HG03575 (cell line): Measurements from ENCODE around the gene ACTN1.

ENCODE experiments used
- ATAC-seq: cut with Tn5 transposase; IDR thresholded peaks from one replicate; pipeline ENCODE4 v1.9.1; 2021; ENCODE audit not compliant: unreplicated experiment, insufficient number of reproducible peaks, low FRiP score; ENCODE audit errors: extremely low read depth

The ACTN1 gene

DNA sequence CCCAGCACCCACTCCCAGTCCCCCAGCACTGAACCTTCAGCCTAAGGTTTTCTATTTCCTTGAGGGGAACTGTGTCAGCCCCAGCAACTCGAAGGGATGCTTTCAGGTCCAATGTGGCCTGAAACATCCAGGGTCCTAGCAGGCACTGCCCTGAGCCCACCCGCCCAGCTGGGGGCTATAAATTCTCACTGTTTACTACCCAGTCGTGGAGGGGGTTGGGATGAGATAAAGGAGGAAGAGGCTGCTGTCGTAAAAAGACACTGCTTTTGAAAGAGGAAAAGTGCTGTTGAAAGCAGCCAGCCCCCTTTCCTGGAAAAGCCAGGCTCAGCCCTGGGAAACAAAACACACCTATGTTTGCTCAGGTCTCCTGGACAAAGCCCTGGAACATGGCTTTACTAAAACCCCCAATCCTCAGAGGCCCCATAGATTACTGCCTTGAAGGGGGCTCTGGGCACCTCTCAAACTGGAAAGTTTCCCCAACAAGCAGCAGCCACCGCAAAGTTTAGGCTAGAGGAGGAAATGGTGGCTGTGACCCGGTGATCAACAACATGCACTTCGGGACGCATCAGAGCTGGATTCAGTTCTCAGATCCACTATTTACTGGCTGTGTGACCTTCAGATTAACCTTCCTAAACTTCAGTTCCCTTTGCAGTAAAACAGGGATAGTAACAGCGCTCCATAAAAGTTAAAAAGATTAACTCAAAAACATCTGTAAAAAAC lies 51.0 kb downstream of the ACTN1 start:
- ATAC-seq, result no peak

DNA sequence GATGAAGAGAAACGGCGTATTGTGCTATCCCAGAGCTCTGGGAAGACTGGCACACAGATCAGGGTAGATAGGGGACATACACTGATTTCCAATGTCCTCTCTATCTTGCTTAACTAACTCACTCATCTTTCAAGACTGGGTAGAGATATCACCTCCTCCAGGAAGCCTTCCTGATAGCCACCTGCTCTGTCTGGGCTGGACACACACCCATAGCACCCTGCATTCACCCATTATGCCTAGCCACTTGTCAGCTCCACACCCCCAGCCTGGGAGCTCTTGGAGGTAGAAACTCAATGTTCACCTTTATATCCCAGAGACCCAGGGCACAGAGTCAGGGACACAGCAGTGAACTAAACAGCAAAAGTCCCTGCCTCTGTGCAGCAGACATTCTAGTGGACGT lies 52.0 kb downstream of the ACTN1 start:
- ATAC-seq, result no peak

GRCh38 chr14:68926236-68926635 lies 52.9 kb downstream of the ACTN1 start:
- ATAC-seq, result no peak

GRCh38 chr14:68925373-68925772 lies 53.7 kb downstream of the ACTN1 start:
- ATAC-seq, result no peak

- no peak for ATAC-seq
These were observed 54.6 kb downstream of the ACTN1 start for GRCh38 chr14:68924186-68925158.

- ATAC-seq, result no peak
These were observed 56.2 kb downstream of the ACTN1 start for GRCh38 chr14:68922886-68923285.

GRCh38 chr14:68922201-68922621 lies 56.9 kb downstream of the ACTN1 start:
- ATAC-seq, result no peak

DNA sequence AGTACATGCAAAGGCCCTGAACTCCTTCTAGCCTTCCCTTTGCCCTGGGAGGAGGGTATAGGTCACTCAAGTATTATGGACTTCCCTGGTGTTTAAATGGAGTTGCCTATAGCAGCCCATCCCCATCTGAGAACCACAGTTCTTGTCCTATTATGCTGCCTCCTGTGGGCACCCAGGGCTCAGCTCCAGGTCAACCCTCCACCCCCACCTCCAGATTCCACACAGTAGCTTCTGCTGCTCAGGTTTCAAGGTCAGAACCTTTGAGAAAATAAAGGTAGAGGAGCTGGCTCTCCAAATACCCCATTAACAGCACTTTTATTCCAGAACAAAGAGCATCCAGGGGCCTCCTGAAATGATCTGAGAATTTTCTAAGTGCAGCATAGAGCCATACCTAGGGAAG lies 57.4 kb downstream of the ACTN1 start:
- no peak for ATAC-seq

- no peak for ATAC-seq
These were observed 58.1 kb downstream of the ACTN1 start for GRCh38 chr14:68921049-68921448.

DNA sequence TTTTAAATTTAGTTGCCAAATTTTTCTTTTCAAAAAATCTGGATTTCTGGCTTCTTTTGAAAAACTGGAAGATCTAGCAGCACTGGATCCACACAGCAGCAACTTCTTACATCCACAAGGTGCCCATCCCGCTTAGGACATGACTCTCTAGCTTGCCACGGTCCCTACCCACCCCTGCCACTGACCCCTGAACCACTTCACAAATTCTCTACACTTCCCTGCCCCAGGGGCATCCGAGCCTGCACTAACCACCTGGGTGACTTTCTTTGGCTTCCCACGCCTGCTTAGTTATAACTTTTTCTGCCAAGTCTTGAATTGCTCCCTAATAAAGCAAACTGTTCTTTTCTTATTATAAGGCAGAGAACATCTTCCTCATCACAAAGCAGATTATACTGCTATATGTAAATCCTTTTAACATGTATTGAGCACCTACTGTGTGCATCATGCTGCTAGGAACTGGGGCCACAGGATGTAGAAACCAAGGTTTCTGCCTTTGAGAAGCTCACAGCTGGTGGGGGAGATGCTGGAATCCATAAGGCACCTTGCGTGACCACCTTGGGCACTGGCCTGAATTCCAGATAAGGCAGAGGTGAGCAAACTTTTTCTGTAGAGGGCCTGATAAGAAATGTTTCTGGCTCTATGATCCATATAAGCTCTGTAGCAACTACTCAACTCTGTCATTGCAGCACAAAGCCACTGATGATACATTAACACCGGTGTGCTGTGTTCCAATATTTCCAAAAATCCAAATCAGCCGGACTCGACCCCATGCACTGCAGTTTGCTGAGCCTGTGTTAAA lies 59.8 kb downstream of the ACTN1 start:
- ATAC-seq, result no peak

GRCh38 chr14:68918612-68919011 lies 60.5 kb downstream of the ACTN1 start:
- ATAC-seq, result no peak

- ATAC-seq, result no peak
These were observed 62.7 kb downstream of the ACTN1 start for GRCh38 chr14:68916358-68916941.

DNA sequence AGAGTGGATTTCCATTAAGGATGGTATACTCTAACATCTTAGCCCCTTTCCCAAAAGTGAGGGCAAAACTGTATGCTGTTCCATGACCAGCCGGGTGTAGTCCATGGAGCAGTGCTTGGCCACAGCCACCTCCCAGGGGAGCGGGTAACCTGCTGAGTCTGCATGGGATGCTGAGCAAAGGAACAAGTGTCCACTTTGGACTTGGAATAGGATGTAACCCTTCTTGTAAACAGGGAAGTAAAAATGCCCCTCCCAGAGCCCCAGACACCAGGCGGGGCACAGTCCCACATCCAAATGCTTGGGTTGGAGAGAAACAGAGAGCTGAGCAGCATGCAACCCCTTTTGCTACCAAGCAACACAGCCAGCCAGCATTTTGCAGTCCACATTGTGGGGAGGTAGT lies 65.6 kb downstream of the ACTN1 start:
- ATAC-seq, result no peak

GRCh38 chr14:68911594-68912227 lies 67.4 kb downstream of the ACTN1 start:
- ATAC-seq, result no peak

- no peak for ATAC-seq
These were observed 68.6 kb downstream of the ACTN1 start for GRCh38 chr14:68910540-68910939.

DNA sequence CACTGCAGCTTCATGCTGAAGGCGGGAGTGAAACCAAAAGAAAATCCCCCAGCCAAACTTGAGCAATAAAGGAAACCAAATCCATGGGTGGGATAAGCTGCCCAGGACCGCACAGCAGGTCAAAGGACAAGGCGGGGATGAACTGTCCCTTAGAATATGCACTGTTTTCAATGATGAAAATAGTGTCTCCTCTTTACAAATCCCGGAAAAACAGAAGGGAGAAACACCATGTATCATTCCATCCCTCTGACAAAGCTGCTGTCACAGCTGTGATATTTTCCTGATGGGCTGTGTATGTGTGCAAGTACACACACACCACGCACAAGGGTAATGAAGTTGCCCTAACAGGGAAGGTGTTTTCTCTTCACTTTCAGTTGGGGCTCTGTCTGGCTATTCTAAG lies 70.3 kb downstream of the ACTN1 start:
- ATAC-seq, result no peak

DNA sequence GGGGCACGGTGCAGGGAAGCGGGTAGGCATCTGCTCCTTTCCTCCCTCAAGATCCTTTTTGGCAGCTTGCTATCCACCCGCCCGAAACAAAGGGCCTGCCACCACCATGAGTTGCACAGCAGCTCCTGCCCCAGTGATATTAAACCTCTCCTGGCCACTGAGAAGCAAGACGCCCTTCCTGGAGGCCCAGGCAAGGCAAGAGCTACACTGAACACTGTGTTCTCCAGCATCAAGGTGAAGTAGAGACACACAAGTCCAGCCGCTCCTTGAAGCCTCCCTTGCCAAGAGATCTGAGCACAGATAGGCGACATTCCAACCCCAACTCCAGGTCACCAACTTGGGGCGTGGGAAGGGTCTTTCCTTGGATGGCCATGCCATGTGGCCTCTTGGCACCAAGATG lies 70.9 kb downstream of the ACTN1 start:
- ATAC-seq, result no peak

- ATAC-seq, result no peak
These were observed 72.7 kb downstream of the ACTN1 start for GRCh38 chr14:68906439-68906838.
